HUDEP-2 (cell line): ENCODE results near the gene CLECL1.
"Not testable (repeated sequence)": the region's sequence is repeated elsewhere in the genome, so short reads cannot be mapped to it uniquely, and the experiment has no call there.

Source experiments
- DNase-seq, 76 experiments: peaks; one replicate each; lab custom pipeline; 2025; ENCODE audit not compliant: unreplicated experiment in 76 of 76; lab: John Stamatoyannopoulos, UW

Gene CLECL1

DNA sequence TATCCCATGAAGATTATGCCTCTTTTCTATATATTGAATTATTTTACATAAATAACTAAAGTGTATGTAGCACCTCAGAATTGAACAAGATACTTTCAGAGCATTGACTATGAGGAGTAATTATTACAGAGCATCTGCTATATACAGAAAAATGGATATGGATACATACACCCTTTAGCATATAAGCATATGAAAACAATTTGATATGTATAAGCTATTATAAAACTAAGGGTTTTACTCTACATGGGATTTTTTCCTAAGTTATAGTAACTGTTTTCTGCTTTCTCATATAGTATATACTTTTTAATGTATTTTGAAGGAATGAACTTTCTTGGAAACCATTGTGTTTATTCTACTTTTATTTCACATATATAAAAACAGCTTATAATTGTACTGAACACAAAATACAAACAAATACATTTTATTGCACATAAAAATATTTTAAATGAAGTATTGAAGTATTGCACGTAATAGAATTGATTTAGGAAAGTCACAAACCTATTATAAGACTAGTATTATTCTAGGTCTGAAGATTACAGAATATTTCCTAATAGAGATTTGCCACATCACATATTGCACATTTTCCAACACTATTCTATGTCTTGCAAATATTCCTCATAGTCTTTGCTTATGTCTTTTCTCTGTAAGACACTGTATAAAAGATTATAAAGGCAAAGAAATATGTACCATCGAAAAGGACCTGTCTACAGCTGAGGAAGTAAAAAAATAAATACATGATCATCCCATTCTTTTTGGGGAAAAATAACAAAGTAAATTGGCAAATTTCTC lies 19.4 kb upstream of the CLECL1 start:
- no peak for DNase-seq

DNA sequence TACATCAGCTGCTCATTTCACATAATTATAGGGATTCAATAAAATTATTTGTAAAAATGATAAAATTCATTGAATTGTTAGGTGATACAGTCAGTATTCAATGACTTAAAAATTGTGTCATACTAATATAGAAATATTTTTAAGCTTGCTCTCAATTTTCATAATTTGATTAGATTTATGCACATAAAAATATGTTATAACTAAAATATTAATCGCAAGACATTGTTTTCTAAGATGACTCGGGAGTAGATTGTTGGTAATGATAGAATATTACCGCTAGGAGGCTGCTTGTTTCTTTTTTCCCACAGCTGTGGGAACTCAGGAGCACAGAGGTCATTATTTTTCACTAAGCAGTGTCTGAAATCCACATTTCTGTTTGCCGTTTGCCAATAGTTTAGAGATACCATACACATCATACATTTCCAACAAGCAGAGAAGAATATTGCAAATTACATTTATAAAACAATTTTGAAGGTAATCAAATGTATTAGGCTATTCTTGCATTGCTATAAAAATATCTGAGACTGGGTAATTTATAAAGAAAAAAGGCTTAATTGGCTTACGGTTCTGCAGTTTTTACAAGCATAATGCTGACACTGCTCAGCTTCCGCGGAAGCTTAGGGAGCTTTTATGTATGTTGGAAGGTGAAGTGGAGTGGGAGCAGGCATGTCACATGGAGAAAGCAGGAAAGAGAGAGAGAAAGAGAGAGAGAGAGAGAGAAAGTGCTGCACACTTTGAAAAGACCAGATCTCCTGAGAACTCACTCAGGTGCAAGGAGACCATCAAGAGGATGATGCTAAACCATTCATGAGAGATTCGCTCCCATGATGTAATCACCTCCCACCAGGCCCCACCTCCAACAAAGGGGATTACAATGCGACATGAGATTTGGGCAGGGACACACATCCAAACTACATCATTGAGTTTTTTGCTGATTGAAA lies 18.6 kb upstream of the CLECL1 start:
- DNase-seq: peak in 1 of 76 experiments; percentile 14

DNA sequence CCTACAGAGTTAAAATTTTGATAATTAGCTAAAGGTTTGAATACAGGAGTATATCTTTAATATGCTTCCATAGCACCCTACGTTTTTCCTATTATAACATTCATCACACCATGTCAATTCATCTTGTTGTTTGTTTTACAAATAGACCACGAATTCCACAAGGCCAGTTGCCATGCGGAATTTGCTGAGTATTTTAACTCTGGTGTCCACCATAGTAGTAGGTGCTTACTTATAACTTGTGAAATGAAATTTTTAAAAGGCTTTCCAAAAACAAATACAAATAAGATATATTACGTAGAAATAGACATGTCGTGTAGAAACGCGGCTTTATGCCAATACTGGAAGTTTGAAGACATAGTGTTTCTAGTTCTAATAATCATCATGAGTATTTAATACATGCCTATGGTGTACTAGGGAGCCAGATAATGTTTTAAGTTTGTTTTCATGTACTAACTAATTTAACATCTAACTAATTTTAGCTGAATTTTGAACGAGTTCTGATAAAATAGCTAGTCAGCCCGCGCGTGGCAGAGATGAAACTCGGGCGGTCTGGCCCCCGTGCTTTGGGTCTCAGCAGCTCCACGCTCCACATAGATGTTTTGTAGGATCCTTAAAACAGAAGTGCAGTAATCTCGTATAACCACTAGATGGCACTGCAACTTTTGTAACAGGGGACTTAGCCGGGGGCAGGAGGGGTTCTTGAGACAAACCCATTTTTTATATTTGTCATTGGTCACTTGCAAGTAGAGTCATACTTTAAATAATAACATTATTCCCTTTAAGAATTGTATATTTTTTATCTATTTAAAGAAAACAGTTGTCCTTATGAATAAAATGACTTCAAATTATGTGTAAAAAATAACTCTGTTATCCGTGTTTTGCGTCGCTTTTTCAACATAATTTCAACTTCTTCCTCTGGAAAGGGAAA lies 17.6 kb upstream of the CLECL1 start:
- peak in 43 of 76 experiments; percentile 1 to 73 (median 34) for DNase-seq

DNA sequence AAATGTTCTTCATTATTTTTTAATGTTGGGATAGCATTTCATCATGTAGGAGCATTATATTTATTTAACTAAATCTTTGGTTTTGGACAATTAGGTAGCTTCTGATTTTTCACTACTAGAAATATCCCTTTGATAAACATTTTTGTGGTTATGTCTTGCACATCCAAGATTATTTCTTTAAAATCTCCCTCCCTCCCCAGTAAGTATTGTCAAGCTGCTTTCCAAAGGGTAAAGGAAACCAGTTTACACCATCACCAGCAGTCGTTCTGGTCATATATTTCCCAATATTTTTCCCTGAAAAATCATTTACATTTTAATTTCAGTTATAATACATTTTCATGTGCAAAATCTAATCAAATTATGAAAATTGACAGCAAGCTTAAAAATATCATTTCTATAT lies 16.7 kb upstream of the CLECL1 start:
- no peak for DNase-seq

DNA sequence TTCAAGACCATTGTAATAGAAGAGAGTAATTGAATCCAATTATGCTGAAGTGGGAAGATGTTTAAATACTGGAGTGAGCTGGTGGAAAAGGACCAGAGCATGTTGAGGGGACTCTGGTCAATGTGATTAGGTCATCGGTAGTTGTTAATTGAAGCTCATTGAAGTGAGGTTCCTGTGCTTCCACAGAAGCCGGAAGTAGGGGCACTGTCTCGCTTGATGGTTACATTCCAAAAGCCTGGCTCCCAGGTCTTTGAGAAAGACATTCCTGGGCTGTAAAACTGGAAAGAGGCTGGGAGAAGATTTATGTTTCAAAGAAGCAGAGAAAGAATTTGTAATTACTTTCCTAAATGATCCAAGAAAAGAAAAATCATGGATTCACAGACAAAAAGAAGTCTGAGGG lies 12.3 kb upstream of the CLECL1 start:
- no peak for DNase-seq

DNA sequence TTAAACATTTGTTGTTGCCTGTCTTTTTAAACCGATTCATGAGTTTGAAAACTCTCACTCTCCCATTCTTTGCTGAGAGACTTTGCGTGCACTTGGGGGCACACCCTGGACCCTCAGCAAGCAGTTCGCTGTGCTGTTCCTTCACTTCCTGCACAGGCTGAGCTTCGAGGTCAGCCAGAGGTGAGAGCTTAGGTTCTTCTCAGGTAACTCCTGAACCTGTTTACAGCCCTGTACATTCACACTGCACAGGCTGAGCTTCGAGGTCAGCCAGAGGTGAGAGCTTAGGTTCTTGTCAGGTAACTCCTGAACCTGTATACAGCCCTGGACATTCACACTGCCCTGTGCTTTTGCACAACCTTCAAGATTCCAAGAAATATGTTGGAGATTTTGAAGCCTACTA lies 9.8 kb upstream of the CLECL1 start:
- no peak for DNase-seq

DNA sequence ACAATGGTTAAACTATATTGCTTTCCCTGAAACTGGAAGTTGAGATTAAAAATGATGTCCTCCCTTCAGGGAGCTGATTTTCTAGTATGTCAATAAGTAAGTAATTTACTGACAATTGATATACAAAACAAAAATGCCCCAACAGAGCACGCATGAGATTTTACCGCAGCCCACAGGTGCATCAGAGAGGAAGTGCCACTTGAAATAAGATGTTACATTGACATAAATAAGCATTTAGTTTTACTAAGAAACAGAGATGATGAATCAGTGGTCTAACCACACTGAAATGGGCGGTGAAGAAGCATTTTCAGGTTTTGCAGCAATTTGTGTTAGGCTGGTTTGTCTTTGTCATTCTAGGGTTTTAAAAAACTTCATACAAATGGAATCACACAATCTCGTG lies 8.8 kb upstream of the CLECL1 start:
- DNase-seq: no peak

DNA sequence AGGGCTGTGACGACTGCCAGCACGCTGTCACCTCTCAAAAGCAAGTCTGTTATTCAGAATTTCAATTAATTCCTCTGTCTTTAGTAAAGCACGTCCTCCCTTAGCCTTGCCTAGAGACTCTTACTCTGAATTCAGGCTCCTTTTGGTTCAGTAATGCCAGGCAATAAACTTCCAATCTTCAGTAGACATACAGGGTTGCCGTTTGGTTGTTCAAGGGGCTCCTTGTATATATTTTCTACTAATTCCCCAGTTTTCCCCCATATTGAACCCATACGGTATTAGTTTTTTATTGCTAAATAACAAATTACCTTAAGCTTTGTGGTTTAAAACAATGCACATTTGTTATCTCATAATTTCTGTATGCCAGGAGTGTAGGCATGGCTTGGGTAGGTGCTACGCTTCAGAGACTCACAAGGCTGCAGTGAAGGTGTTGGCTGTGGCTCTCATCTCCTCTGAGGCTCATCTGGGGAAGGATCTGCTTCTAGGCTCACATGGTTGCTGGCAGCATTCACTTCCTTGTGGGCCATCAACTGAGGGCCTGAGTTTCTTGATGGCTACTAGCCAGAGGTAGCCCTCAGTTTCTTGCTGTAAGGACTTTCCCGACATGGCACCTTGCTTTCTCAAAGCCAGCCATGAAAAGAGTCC lies 7.3 kb upstream of the CLECL1 start:
- no peak for DNase-seq

DNA sequence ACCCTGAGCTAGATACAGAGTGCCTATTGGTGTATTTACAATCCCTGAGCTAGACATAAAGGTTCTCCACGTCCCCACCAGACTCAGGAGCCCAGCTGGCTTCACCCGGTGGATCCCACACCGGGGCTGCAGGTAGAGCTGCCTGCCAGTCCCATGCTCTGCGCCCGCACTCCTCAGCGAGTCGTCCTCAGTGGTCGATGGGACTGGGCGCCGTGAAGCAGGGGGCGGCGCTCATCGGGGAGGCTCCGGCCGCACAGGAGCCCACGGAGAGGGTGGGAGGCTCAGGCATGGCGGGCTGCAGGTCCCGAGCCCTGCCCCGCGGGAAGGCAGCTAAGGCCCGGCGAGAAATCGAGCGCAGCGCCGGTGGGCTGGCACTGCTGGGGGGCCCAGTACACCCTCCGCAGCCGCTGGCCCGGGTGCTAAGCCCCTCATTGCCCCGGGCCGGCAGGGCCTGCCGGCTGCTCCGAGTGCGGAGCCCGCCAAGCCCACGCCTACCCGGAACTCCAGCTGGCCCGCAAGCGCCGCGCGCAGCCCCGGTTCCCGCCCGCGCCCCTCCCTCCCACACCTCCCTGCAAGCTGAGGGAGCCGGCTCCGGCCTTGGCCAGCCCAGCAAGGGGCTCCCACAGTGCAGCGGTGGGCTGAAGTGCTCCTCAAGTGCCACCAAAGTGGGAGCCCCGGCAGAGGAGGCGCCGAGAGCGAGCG lies 6.7 kb upstream of the CLECL1 start:
- not testable (repeated sequence) for DNase-seq

DNA sequence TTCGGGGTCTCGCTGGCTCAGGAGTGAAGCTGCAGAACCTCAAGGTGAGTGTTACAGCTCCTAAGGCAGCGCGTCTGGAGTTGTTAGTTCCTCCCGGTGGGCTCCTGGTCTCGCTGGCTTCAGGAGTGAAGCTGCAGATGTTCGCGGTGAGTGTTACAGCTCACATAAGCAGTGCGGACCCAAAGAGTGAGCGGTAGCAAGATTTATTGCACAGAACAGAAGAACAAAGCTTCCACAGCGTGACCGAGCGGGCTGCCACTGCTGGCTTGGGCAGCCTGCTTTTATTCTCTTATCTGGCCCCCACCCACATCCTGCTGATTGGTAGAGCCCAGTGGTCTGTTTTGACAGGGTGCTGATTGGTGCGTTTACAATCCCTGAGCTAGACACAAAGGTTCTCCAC lies 6.0 kb upstream of the CLECL1 start:
- DNase-seq: not testable (repeated sequence)

DNA sequence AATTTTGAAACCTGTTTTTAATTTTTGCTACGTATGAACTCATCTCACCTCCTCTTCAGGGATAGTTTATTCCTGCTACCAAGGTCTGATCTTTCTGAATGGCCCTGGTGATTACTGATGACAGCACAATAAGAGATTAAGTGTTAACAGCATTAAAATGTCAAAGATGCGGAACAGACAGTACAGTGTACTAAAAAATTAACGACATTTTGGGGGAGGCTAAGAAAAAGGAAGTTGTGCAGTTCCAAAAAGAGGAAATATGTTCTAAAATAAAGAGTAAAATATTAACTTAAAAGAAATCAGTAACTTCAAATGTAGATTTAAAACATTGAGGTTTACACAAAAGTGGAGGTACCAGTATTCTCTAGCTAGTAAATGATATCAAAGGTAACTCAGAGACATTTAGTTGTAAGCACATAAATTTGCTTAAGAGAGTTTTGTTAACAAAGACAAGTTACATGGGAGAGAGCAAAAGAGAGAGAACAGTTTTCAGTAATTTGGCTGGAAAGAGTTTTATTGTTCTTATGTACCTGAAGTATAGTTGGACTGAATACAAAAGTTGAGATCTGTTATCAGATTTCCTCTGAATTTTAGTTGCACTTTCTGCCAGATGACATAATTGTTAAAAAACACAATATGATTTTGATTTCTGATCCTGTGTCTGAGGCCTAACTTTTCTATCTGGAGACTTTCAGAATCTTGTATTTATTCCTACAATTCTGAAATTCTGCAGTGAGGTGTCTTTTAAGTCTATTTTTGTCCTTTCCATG lies 4.2 kb upstream of the CLECL1 start:
- no peak for DNase-seq

DNA sequence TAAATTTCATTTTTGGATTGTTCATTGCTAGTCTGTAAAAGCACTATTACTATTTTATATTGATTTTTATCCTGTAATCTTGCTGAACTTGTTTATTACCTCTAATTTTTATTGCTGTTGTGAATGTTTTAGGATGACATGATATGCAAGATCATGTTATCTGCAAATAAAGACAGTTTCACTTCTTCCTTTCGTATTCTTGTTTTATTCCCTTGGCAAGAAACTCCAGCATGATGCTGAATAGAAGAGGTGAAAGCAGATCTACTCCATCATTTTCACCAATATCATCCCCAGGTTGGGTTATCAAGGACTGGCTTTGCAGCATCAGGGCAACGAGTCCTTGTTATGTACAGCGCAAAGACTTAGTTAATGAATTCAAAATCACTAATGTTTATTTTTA lies 2.7 kb upstream of the CLECL1 start:
- no peak for DNase-seq

DNA sequence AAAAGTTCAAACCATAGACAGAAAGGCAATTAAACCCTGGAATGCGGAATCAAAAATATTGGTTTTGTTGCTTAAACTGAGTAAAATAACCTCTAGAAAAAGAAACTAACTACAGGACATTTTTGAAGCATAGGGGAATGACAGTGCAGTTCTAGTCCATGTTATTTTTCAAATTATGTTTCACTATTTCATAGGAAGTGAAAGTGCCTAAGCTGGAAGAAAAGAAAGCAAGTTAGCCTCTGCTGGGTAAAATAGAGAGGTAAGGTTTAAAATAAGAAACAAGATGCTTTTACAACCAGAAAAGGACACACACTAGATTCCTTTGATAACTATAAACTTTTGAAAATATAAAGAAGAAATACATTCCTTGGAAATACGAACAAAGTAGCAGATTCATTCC lies 1.1 kb downstream of the CLECL1 start:
- no peak for DNase-seq

DNA sequence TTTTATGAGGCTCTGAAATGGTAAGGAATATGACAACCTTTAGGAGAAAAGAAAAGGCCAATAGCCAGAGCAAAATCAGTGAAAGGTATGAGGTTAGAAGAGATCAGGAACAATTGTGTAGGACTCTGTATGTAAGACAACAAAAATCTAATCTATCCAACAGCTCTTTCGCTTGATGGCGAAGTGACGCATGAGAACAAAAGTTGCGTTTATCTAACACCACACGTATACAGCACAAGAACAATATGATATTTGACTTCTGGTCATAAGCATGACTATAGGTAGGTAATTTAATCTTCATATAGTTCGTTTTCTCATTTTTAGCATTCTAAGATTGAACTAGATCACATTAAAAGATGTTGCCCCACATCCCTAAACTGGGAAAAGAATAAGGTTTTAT lies 1.5 kb downstream of the CLECL1 start:
- DNase-seq: no peak

DNA sequence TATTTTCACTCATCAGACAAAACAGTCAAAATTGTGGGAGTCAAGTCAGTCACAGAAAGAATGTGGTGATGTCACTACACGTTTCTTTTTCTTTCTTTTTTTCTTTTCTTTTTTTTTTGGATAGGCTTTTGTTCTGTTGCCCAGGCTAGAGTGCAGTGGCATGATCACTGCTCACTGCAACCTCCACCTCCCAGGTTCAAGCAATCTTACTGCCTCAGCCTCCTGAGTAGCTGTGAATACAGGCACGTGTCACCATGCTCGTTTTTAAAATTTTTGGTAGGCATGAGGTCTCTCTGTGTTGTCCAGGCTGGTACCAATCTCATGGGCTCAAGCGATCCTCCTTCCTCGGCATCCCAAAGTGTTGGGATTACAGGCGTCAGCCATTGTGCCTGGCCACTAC lies 2.3 kb downstream of the CLECL1 start:
- no peak for DNase-seq

DNA sequence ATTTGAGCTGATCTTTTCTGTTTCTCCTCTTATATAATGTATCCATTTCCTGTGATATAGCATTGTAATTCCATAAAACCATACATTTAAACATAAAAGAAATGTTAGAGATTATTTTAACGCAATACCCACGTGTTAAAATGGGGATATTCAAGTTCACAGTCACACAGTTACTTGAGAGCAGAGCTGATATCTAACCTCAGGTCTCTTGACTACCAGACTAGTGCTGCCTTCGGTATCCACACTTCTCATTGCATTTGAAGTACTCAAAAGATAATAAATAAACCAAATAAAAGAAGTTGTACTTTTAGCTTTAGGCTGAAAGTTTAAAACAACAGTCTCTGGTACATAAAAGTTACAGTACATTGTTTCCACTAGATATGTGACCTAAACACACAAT lies 2.9 kb downstream of the CLECL1 start:
- no peak for DNase-seq

DNA sequence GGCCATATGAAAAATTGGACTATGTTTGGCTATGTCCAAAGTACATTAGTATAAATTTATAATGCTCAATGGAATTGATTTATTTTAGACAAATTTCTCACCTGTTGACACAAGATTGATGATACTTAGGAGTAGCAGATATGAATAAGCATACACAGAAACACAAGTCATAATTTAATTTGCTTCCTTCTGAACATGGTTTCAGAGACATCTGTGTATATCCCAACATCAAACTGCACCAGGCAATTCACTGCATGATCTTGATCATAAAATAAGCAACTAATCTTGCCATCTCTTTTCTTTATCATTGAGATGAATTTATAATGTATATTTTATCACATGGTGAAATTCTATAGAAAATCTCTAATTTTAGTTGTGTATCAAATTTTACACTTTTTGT lies 3.8 kb downstream of the CLECL1 start:
- no peak for DNase-seq

DNA sequence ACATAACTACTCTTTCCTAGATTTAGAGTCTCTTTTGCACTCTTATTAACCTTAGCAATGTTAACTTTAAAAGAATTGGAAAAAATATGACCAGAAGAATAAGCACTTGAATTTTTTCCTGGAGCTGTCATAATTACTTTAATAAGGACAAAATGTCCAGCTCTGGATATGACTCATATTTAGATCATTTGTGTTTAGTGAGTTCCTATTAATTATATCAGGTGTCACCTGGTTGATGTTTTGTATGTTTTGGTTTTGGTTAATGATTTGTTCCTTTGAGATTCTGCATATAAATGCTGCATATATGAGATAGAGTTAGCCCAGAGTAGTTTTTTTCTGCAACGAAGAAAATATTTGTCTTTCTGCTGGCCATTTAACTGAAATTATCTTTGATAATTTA lies 5.1 kb downstream of the CLECL1 start:
- DNase-seq: no peak
